NCI-H1930 (cell line): ENCODE results near the gene HLA-F.

Source experiments
- DNase-seq, 2 experiments: peaks; one replicate each; lab custom pipeline; 2025; lab: John Stamatoyannopoulos, UW

HLA-F gene

GRCh38 chr6:29723262-29723665 is at the start of gene HLA-F:
Gene HLA-F, plus strand, starts transcription at chr6:29723434. Its CDS starts 30 bp downstream, at chr6:29723464.
- DNase-seq: peak; percentile 64 to 68

- no peak for DNase-seq
Observed at GRCh38 chr6:29674008-29674407, 49.2 kb upstream of the HLA-F start.

GRCh38 chr6:29675561-29675960 is 47.7 kb upstream of the HLA-F start:
- DNase-seq: no peak

GRCh38 chr6:29676981-29677601 is 46.1 kb upstream of the HLA-F start:
- no peak for DNase-seq

GRCh38 chr6:29678114-29678513 is 45.1 kb upstream of the HLA-F start:
- no peak for DNase-seq

GRCh38 chr6:29679962-29680361 is 43.3 kb upstream of the HLA-F start:
- no peak for DNase-seq

GRCh38 chr6:29680416-29680815 is 42.8 kb upstream of the HLA-F start:
- DNase-seq: no peak

GRCh38 chr6:29680904-29681303 is 42.3 kb upstream of the HLA-F start, which contains the start of gene ZFP57:
Gene ZFP57, minus strand, starts transcription at chr6:29681152. Its CDS starts 4,149 bp downstream, at chr6:29677003.
- no peak for DNase-seq

GRCh38 chr6:29681811-29682210 is 41.4 kb upstream of the HLA-F start:
- no peak for DNase-seq

- no peak for DNase-seq
Observed at GRCh38 chr6:29685718-29686326, 37.4 kb upstream of the HLA-F start.

GRCh38 chr6:29694637-29695036 is 28.6 kb upstream of the HLA-F start:
- no peak for DNase-seq

- no peak for DNase-seq
Observed at GRCh38 chr6:29696147-29697125, 26.8 kb upstream of the HLA-F start.

- DNase-seq: peak in 1 of 2 experiments; percentile 27
Observed at GRCh38 chr6:29702519-29703103, 20.6 kb upstream of the HLA-F start.

- peak in 1 of 2 experiments; percentile 12 for DNase-seq
Observed at GRCh38 chr6:29705389-29706231, 17.6 kb upstream of the HLA-F start.

GRCh38 chr6:29708432-29709179 is 14.6 kb upstream of the HLA-F start:
- DNase-seq: no peak

- no peak for DNase-seq
Observed at GRCh38 chr6:29709188-29709587, 14.0 kb upstream of the HLA-F start.

- DNase-seq: no peak
Observed at GRCh38 chr6:29710281-29710941, 12.8 kb upstream of the HLA-F start.

GRCh38 chr6:29720863-29721262 is 2.4 kb upstream of the HLA-F start:
- no peak for DNase-seq

GRCh38 chr6:29723666-29724588 is 693 bp downstream of the HLA-F start:
- no peak for DNase-seq
